OCI-LY1 (cell line): ENCODE results near the gene RPRD1A.
"Not testable (repeated sequence)": the region's sequence is repeated elsewhere in the genome, so short reads cannot be mapped to it uniquely, and the experiment has no call there.

Experiments
- H2AFZ ChIP-seq: fragments of 200-600 bp; sonication (generic), shearing (Covaris generic); 2 replicates; pipeline ENCODE4 v1.6.0; 2014; ENCODE audit warnings: antibody characterized with exemption, mild to moderate bottlenecking, low read length
- H3F3A ChIP-seq: fragments of 200-600 bp; sonication (generic), shearing (Covaris generic); 2 replicates; pipeline ENCODE4 v1.6.0; 2014; ENCODE audit warnings: mild to moderate bottlenecking, antibody characterized with exemption, low read length, moderate library complexity; ENCODE audit not compliant: insufficient read depth
- H3K27ac ChIP-seq: fragments of 200-600 bp; sonication (generic); 2 replicates; pipeline ENCODE4 v1.5.1; 2014; ENCODE audit warnings: low read length, mixed run types, mild to moderate bottlenecking, low read depth; ENCODE audit not compliant: poor library complexity, severe bottlenecking
- H3K27me3 ChIP-seq: fragments of 200-600 bp; sonication (generic); 2 replicates; pipeline ENCODE4 v1.6.0; 2014; ENCODE audit warnings: antibody characterized with exemption, mild to moderate bottlenecking, low read length, moderate library complexity; ENCODE audit not compliant: insufficient read depth
- H3K36me3 ChIP-seq: fragments of 200-600 bp; sonication (generic); 2 replicates; pipeline ENCODE4 v1.6.1; 2014; ENCODE audit warnings: mild to moderate bottlenecking, antibody characterized with exemption, low read length, moderate library complexity, mixed read lengths; ENCODE audit not compliant: insufficient read depth
- H3K4me1 ChIP-seq: fragments of 200-600 bp; sonication (generic); 2 replicates; pipeline ENCODE4 v1.5.1; 2014; ENCODE audit warnings: mild to moderate bottlenecking, low read length, moderate library complexity; ENCODE audit not compliant: insufficient read depth, severe bottlenecking
- H3K4me2 ChIP-seq: fragments of 200-600 bp; sonication (generic), shearing (Covaris generic); 2 replicates; pipeline ENCODE4 v1.6.1; 2014; ENCODE audit warnings: low read length
- H3K4me3 ChIP-seq: fragments of 200-600 bp; sonication (generic); 2 replicates; pipeline ENCODE4 v1.5.1; 2014; ENCODE audit warnings: low read length, low read depth, mild to moderate bottlenecking, mixed read lengths; ENCODE audit not compliant: poor library complexity, severe bottlenecking
- H3K79me2 ChIP-seq: fragments of 200-600 bp; shearing (Covaris generic); 2 replicates; pipeline ENCODE4 v1.6.1; 2016; ENCODE audit warnings: mixed run types, low read length, mixed read lengths; ENCODE audit not compliant: insufficient read depth
- H3K9ac ChIP-seq: fragments of 200-600 bp; sonication (generic), shearing (Covaris generic); 2 replicates; pipeline ENCODE4 v1.6.1; 2014; ENCODE audit warnings: mild to moderate bottlenecking, low read length, mixed read lengths
- H3K9me2 ChIP-seq: fragments of 200-600 bp; sonication (generic), shearing (Covaris generic); 2 replicates; pipeline ENCODE4 v1.6.1; 2014; ENCODE audit warnings: low read depth, mild to moderate bottlenecking, low read length, mixed read lengths
- H3K9me3 ChIP-seq: fragments of 200-600 bp; shearing (Covaris generic); 2 replicates; pipeline ENCODE4 v1.6.1; 2014; ENCODE audit warnings: low read length, mixed read lengths
- H4K20me1 ChIP-seq: fragments of 200-600 bp; sonication (generic), shearing (Covaris generic); 2 replicates; pipeline ENCODE4 v1.6.0; 2016; ENCODE audit warnings: mild to moderate bottlenecking, low read length; ENCODE audit not compliant: insufficient read depth
- CTCF ChIP-seq: fragments of 200-600 bp; sonication (generic), shearing (Covaris generic); IDR thresholded peaks from 2 replicates; pipeline ENCODE4 v1.5.1; 2017; ENCODE audit warnings: mild to moderate bottlenecking, antibody characterized with exemption, low read length, moderate library complexity, mixed read lengths
- EZH2 ChIP-seq: fragments of 200-600 bp; sonication (generic), shearing (Covaris generic); IDR thresholded peaks from 2 replicates; pipeline ENCODE4 v1.8.0; 2017; ENCODE audit warnings: borderline replicate concordance, mixed run types, mild to moderate bottlenecking, antibody characterized with exemption, low read length, moderate library complexity, mixed read lengths

RPRD1A gene

DNA sequence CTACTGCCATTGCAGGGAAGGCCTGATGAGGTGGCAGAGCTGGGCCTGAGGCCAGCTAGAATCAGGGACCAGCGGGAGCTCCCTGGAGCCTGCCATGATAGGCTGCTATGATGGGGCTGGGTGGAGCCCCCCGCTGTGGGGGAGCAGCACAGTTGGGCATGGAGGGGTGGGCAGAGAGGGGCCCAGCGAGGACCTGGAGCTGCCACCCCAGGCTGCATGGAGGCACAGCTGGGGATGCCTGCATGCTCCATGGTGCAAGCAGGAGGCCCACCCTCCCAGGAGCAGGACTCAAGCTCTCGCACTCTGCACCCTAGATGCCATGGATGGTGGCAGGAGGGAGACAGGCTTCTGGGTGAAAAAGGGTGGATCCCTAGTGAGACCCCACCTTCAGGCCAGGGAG lies 17.8 kb upstream of the RPRD1A start:
- H3K27ac ChIP-seq = no peak overlapping the region
- H3K27me3 ChIP-seq = no peaks in the 10 kb centered on the region
- no peak overlapping the region for H2AFZ ChIP-seq
- H3K4me1 ChIP-seq = no peaks in the 10 kb centered on the region
- no peaks in the 10 kb centered on the region for H4K20me1 ChIP-seq
- H3K9me2 ChIP-seq = no peaks in the 10 kb centered on the region
- H3K79me2 ChIP-seq = no peaks in the 10 kb centered on the region
- no peak overlapping the region for H3K9ac ChIP-seq
- no peaks in the 10 kb centered on the region for H3F3A ChIP-seq
- no peak for TF ChIP-seq CTCF
- no peak for TF ChIP-seq EZH2
- no peaks in the 10 kb centered on the region for H3K36me3 ChIP-seq
- H3K9me3 ChIP-seq = 0 out of 2 replicates have a peak, but pooled peaks cover 5% of the 10 kb centered on the region
- no peak overlapping the region for H3K4me2 ChIP-seq
- no peak overlapping the region for H3K4me3 ChIP-seq

GRCh38 chr18:36083729-36084128 lies 16.4 kb upstream of the RPRD1A start:
- H2AFZ ChIP-seq = no peak overlapping the region
- no peaks in the 10 kb centered on the region for H3K9me2 ChIP-seq
- no peaks in the 10 kb centered on the region for H3K36me3 ChIP-seq
- H3K4me1 ChIP-seq = no peaks in the 10 kb centered on the region
- no peak overlapping the region for H3K4me2 ChIP-seq
- no peaks in the 10 kb centered on the region for H3F3A ChIP-seq
- H3K79me2 ChIP-seq = no peaks in the 10 kb centered on the region
- TF ChIP-seq CTCF = no peak
- no peak for TF ChIP-seq EZH2
- 0 out of 2 replicates have a peak, but pooled peaks cover 5% of the 10 kb centered on the region for H3K9me3 ChIP-seq
- H3K27me3 ChIP-seq = no peaks in the 10 kb centered on the region; the same call in 1 of the 2 replicates
- H3K4me3 ChIP-seq = no peak overlapping the region
- H3K27ac ChIP-seq = no peak overlapping the region
- no peaks in the 10 kb centered on the region for H4K20me1 ChIP-seq
- no peak overlapping the region for H3K9ac ChIP-seq

DNA sequence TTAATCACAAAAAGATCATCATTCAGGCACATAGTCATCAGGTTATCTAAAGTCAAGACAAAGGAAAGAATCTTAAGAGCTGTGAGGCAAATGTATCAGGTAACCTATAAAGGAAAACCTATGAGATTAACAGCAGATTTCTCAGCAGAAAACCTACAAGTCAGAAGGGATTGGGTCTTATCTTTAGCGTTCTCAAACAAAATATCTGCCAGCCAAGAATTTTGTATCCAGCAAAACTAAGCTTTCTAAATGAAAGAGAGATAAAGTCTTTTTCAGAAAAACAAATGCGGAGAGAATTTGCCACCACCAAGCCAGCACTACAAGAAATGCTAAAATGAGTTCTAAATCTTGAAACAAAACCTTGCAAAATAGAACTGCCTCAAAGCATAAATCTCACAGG lies 13.8 kb upstream of the RPRD1A start:
- not testable (repeated sequence) for H3F3A ChIP-seq, H3K27ac ChIP-seq, H3K4me3 ChIP-seq, H3K9me3 ChIP-seq, H2AFZ ChIP-seq, H3K9me2 ChIP-seq, H3K36me3 ChIP-seq, H3K27me3 ChIP-seq, H3K4me2 ChIP-seq, H4K20me1 ChIP-seq, H3K4me1 ChIP-seq, H3K9ac ChIP-seq, H3K79me2 ChIP-seq

DNA sequence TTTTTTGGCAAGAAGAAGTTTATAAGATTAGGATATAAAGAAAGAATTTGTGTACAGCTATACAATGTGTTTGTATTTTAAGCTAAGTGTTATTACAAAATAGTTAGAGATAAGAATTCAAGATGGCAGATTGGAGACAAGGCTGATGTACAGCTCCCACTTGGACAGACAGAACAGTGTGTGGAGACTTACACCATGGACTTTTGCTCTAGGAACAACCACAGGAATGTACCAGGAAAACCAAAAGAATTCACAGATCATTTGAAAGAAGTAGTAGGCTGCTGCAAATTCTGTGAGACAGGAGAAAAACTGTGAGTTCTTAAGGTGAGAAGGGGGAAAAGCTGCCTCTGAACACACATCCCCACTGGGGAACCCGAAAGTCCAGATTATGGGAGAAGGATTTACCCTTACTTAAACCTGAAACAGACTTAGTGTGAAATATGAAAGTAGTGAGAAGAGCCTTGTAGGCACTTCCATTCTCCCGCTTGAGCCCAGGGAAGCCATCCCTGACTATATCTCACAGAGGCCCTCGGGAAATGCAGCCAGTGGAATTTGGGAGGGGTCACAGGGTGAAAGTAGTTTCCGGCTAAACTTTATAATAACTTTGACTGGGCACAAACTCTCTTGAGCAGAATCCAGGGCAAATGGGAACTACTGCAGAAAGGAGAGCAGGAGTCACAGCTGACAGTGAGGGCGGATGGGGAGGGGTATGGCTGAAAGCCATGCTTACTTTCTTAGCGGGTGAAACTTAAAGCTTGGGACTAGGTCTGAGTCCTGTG lies 11.6 kb upstream of the RPRD1A start:
- no peak for TF ChIP-seq CTCF
- TF ChIP-seq EZH2 = no peak
- H3K9ac ChIP-seq = no peak overlapping the region
- no peak overlapping the region for H3K4me2 ChIP-seq
- no peak overlapping the region for H2AFZ ChIP-seq
- H3K36me3 ChIP-seq = no peaks in the 10 kb centered on the region
- no peaks in the 10 kb centered on the region for H4K20me1 ChIP-seq
- no peak overlapping the region for H3K4me3 ChIP-seq
- no peaks in the 10 kb centered on the region for H3K79me2 ChIP-seq
- no peaks in the 10 kb centered on the region for H3K9me2 ChIP-seq
- 0 out of 2 replicates have a peak, but pooled peaks cover 5% of the 10 kb centered on the region for H3K9me3 ChIP-seq
- no peaks in the 10 kb centered on the region; the same call in 1 of the 2 replicates for H3K27me3 ChIP-seq
- H3F3A ChIP-seq = no peaks in the 10 kb centered on the region
- H3K27ac ChIP-seq = no peak overlapping the region
- H3K4me1 ChIP-seq = no peaks in the 10 kb centered on the region

DNA sequence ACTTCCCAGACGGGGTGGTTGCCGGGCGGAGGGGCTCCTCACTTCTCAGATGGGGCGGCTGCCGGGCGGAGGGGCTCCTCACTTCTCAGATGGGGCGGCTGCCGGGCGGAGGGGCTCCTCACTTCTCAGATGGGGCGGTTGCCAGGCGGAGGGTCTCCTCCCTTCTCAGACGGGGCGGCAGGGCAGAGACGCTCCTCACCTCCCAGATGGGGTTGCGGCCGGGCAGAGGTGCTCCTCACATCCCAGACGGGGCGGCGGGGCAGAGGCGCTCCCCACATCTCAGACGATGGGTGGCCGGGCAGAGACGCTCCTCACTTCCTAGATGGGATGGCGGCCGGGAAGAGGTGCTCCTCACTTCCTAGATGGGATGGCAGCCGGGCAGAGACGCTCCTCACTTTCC lies 10.4 kb upstream of the RPRD1A start:
- H3F3A ChIP-seq, H3K9me3 ChIP-seq, H3K27ac ChIP-seq, H2AFZ ChIP-seq, H3K36me3 ChIP-seq, H4K20me1 ChIP-seq, H3K4me2 ChIP-seq, H3K9ac ChIP-seq, H3K9me2 ChIP-seq, H3K4me3 ChIP-seq, H3K4me1 ChIP-seq, H3K79me2 ChIP-seq, H3K27me3 ChIP-seq: not testable (repeated sequence)
